PFSK-1 (cell line): ENCODE data around the gene TRAFD1. TPM values are rescaled to one million over a fixed set of nuclear protein-coding genes. Genes with fewer than 3 reads are reported as not detected.

ENCODE experiments used
- FOXP2 ChIP-seq: optimal IDR thresholded peaks from 2 replicates; pipeline ENCODE3; 2011; ENCODE audit warnings: borderline replicate concordance, control low read depth, inconsistent platforms; ENCODE audit not compliant: insufficient read depth; ENCODE audit errors: extremely low read length, extremely low read depth
- POLR2AphosphoS5 ChIP-seq: IDR thresholded peaks from 2 replicates; pipeline ENCODE4 v1.6.1; 2012; ENCODE audit warnings: low read depth, mild to moderate bottlenecking, control low read depth, low read length, moderate library complexity
- SIN3A ChIP-seq: IDR thresholded peaks from 2 replicates; pipeline ENCODE4 v1.6.1; 2012; ENCODE audit warnings: mild to moderate bottlenecking, low read length, moderate library complexity, borderline replicate concordance; ENCODE audit not compliant: insufficient read depth
- TAF1 ChIP-seq: IDR thresholded peaks from 2 replicates; pipeline ENCODE4 v1.6.1; 2012; ENCODE audit warnings: low read length, control low read depth, borderline replicate concordance; ENCODE audit not compliant: insufficient read depth
- polyA plus RNA-seq: library from polyadenylated mRNA; unstranded; fragments of >200 nt; gene quantifications from one replicate; pipeline ENCODE4 v1.2.1, GENCODE V29; 2012; ENCODE audit warnings: low read depth, missing spikeins; ENCODE audit not compliant: insufficient read length
- TF ChIP-seq, protein P1 (sequence below), 2 experiments: IDR thresholded peaks; 2 replicates each; pipeline versions ENCODE4 v1.6.1 to v1.8.0; 2011 to 2012; ENCODE audit warnings: low read depth in 2 of 2, low read length in 2 of 2, control low read depth in 1 of 2, inconsistent platforms in 1 of 2, mild to moderate bottlenecking in 1 of 2, moderate library complexity in 1 of 2; ENCODE audit not compliant: insufficient read depth in 1 of 2

TRAFD1 gene, protein sequence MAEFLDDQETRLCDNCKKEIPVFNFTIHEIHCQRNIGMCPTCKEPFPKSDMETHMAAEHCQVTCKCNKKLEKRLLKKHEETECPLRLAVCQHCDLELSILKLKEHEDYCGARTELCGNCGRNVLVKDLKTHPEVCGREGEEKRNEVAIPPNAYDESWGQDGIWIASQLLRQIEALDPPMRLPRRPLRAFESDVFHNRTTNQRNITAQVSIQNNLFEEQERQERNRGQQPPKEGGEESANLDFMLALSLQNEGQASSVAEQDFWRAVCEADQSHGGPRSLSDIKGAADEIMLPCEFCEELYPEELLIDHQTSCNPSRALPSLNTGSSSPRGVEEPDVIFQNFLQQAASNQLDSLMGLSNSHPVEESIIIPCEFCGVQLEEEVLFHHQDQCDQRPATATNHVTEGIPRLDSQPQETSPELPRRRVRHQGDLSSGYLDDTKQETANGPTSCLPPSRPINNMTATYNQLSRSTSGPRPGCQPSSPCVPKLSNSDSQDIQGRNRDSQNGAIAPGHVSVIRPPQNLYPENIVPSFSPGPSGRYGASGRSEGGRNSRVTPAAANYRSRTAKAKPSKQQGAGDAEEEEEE
- 16.6 TPM for polyA plus RNA-seq

DNA sequence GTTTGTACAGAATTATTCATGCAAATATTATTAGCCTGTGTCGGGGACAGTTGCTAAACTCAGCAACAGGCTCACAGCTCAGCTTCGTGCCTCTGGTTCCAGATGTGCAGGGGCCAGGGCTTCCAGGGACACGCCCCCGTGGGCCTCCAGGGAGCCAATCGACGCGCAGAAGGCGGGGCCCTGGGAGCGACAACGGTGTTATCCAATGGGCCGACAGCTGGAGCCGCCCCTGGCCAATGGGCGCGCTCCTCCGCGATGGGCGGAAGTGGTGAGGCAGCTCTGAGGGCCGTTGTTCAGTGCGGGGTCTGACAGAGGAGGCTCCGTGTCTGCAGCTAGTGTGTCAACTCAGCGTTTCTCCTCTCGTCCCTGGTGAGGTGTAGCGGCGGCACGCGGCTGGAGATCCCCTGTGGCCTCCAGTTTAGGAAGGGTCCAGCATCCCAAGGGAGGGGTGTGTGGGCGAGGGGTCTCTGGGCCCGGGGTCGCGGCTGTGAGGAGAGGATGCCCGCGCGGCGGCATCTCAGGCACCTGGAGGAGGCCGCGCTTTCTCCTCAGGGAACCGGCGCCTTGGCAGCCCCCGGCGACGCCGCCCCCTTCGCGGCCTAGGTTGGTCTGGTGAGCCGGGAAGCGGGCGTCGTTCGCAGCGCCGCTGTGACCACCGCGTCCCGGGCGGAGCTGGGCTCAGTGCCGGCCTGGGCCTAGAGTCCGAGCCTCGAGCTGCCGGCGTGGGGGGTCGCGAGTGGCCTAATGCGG lies at the start of gene TRAFD1:
TSS of gene TRAFD1 (plus strand) at position 311 of the 750 bp plus-strand sequence. CDS start 4,963 bp downstream, outside the sequence.
- TF ChIP-seq SIN3A (no peak; the same call in 1 of the 2 replicates), POLR2AphosphoS5 (peak; percentile 94), TAF1 (peak; percentile 98), FOXP2 (peak; percentile 61)
- TF ChIP-seq, protein P1, sequence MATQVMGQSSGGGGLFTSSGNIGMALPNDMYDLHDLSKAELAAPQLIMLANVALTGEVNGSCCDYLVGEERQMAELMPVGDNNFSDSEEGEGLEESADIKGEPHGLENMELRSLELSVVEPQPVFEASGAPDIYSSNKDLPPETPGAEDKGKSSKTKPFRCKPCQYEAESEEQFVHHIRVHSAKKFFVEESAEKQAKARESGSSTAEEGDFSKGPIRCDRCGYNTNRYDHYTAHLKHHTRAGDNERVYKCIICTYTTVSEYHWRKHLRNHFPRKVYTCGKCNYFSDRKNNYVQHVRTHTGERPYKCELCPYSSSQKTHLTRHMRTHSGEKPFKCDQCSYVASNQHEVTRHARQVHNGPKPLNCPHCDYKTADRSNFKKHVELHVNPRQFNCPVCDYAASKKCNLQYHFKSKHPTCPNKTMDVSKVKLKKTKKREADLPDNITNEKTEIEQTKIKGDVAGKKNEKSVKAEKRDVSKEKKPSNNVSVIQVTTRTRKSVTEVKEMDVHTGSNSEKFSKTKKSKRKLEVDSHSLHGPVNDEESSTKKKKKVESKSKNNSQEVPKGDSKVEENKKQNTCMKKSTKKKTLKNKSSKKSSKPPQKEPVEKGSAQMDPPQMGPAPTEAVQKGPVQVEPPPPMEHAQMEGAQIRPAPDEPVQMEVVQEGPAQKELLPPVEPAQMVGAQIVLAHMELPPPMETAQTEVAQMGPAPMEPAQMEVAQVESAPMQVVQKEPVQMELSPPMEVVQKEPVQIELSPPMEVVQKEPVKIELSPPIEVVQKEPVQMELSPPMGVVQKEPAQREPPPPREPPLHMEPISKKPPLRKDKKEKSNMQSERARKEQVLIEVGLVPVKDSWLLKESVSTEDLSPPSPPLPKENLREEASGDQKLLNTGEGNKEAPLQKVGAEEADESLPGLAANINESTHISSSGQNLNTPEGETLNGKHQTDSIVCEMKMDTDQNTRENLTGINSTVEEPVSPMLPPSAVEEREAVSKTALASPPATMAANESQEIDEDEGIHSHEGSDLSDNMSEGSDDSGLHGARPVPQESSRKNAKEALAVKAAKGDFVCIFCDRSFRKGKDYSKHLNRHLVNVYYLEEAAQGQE (IDR thresholded peaks at IDR 0.05; ENCODE audit: insufficient read depth in 1 of 2, low read depth in 2 of 2, low read length in 2 of 2): no peak

DNA sequence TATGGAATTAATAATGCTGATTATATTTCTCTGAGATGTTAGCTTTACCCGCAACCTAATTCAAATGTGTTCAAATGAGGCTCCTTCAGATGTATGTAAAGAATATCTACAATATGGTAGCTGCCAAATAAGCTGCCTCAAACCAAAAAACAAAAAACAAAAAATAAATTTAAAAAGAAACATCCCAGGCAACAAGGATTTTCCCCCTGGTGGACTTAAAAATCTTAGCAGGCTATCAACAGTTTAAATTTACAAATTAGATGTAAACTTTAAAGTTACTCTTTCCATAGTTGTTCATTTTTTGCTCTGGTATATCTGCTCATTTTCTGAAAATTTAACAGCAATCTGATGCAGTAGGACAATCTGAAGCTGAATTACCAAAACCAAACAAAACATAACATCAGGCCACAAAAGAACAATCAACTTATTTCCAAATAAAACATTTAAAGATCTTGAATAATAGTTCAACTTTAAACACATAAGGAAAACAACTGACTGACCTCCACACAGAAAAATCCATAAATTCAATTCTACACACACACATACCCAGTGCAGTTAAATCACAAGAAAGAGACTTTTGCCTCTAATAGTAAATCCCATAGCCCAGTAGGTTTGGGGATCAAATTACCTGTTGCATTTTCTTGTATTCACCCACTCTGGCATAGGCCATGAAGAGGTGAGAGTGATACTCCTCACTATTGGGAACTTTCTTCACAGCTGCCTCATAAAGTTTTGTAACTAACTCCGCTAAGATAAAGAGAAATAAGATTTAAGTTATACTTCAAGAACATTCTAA lies 38.1 kb upstream of the TRAFD1 start:
- TF ChIP-seq POLR2AphosphoS5: no peak
- no peak for TF ChIP-seq SIN3A
- TF ChIP-seq FOXP2: no peak
- no peak for TF ChIP-seq TAF1
- TF ChIP-seq, protein P1 (IDR thresholded peaks at IDR 0.05; ENCODE audit: insufficient read depth in 1 of 2, low read depth in 2 of 2, low read length in 2 of 2): no peak

DNA sequence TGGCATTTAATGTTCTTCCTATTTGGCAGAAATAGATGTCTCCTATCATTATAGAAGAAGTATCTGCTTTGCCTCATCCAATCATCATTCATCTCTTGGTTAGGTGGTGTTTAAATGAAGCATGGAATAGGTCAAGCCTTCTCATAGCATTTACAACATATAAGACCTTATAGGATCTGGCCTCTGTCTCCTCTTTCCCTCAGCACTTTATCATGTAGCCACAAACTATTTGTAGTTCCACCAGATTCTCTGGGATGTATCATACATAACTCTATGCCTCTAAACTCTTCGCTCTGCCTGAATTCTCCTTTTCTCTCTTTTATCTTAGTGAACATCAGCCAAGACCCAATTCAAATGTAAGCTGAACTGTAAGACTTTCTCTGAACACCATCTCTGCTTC lies 37.5 kb upstream of the TRAFD1 start:
- TF ChIP-seq TAF1 (no peak), SIN3A (no peak), POLR2AphosphoS5 (no peak), FOXP2 (no peak)
- TF ChIP-seq, protein P1 (IDR thresholded peaks at IDR 0.05; ENCODE audit: insufficient read depth in 1 of 2, low read depth in 2 of 2, low read length in 2 of 2): no peak

DNA sequence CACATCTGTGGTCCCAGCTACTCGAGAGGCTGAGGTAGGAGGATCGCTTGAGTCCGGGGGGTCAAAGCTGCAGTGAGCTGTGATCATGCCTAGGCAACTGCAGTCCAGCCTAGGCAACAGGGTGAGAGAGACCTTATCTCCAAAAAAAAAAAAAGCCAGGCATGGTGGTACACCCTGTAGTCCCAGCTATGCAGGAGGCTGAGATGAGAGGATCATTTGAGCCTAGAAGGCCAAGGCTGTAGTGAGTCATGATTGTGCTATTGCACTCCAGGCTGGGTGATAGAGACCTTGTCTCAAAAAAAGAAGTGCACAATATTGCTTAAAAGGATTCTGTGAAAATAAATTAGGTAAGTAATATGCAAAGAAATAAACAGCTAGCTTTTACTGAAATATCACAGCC lies 33.8 kb upstream of the TRAFD1 start:
- TF ChIP-seq POLR2AphosphoS5: no peak

DNA sequence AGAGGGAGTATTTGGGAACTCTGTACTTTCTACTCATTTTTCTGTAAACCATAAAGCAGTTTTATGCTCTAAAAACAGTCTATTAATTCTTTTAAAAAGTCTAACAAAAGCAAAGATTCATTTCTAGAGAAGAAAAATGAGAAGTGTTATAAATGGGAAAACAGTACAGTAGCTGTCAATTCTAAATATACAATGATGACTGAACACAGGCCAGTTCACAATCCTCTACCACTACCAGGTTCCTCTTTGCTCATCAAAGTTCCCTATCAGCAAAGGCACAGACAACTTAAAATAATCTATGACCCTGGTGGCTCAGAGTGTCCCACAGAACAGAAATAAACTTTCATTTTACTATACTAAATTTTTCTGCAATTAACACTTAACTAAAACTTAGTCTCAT lies 29.3 kb upstream of the TRAFD1 start:
- TF ChIP-seq POLR2AphosphoS5 (no peak), SIN3A (no peak)
